Left hindlimb (tissue), 1 donor: ENCODE results near the gene CYB561D1.
A peak's percentile ranks its signal among the peaks of the same experiment; 100 is the strongest.

Source experiments
- DNase-seq: peaks from one replicate; pipeline ENCODE4 v3.0.0-alpha.2; 2018

CYB561D1 gene

GRCh38 chr1:109482242-109482641 is 11.7 kb upstream of the CYB561D1 start:
- no peak for DNase-seq

GRCh38 chr1:109482791-109483671 is 10.9 kb upstream of the CYB561D1 start:
- DNase-seq = no peak

GRCh38 chr1:109483672-109484518 is 10.0 kb upstream of the CYB561D1 start, which contains the start of gene ATXN7L2:
ATXN7L2 (plus strand) TSS chr1:109483905; CDS start chr1:109483954, 49 bp downstream.
- peak; percentile 98 for DNase-seq

GRCh38 chr1:109484519-109484975 is 9.3 kb upstream of the CYB561D1 start:
- DNase-seq = no peak

- peak; percentile 11 for DNase-seq
Observed at GRCh38 chr1:109485001-109485400, 8.9 kb upstream of the CYB561D1 start.

- DNase-seq = peak; percentile 45
Observed at GRCh38 chr1:109487261-109487660, 6.6 kb upstream of the CYB561D1 start.

GRCh38 chr1:109488201-109488600 is 5.7 kb upstream of the CYB561D1 start:
- peak; percentile 8 for DNase-seq

GRCh38 chr1:109488696-109489095 is 5.2 kb upstream of the CYB561D1 start:
- no peak for DNase-seq

GRCh38 chr1:109490029-109490933 is 3.6 kb upstream of the CYB561D1 start:
- peak; percentile 65 for DNase-seq

- no peak for DNase-seq
Observed at GRCh38 chr1:109490934-109491302, 3.0 kb upstream of the CYB561D1 start.

- DNase-seq = no peak
Observed at GRCh38 chr1:109491372-109491771, 2.5 kb upstream of the CYB561D1 start.

GRCh38 chr1:109492779-109493178 is 1.1 kb upstream of the CYB561D1 start:
- no peak for DNase-seq

GRCh38 chr1:109493227-109493626 is 667 bp upstream of the CYB561D1 start:
- no peak for DNase-seq

- no peak for DNase-seq
Observed at GRCh38 chr1:109495738-109496137, 1.8 kb downstream of the CYB561D1 start.

GRCh38 chr1:109497449-109498160 is 3.7 kb downstream of the CYB561D1 start:
- DNase-seq = no peak

GRCh38 chr1:109498161-109498801 is 4.4 kb downstream of the CYB561D1 start:
- peak; percentile 71 for DNase-seq

GRCh38 chr1:109499081-109499480 is 5.2 kb downstream of the CYB561D1 start:
- DNase-seq = no peak

- no peak for DNase-seq
Observed at GRCh38 chr1:109499661-109500536, 6.0 kb downstream of the CYB561D1 start.

- no peak for DNase-seq
Observed at GRCh38 chr1:109500941-109501381, 7.1 kb downstream of the CYB561D1 start.
